ENCODE data around the gene WBP4. TPM values are rescaled to one million over a fixed set of nuclear protein-coding genes. Genes with fewer than 3 reads are reported as not detected.
A peak's percentile ranks its signal among the peaks of the same experiment; 100 is the strongest.

WBP4 gene, protein sequence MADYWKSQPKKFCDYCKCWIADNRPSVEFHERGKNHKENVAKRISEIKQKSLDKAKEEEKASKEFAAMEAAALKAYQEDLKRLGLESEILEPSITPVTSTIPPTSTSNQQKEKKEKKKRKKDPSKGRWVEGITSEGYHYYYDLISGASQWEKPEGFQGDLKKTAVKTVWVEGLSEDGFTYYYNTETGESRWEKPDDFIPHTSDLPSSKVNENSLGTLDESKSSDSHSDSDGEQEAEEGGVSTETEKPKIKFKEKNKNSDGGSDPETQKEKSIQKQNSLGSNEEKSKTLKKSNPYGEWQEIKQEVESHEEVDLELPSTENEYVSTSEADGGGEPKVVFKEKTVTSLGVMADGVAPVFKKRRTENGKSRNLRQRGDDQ
- polyA plus RNA-seq (2011; rRNA removed) (11.9 and 18.3 TPM in 2 replicates), polyA minus RNA-seq (2011; rRNA and poly(A)+ RNA removed) (2.9 and 4.6 TPM in 2 replicates)

DNA sequence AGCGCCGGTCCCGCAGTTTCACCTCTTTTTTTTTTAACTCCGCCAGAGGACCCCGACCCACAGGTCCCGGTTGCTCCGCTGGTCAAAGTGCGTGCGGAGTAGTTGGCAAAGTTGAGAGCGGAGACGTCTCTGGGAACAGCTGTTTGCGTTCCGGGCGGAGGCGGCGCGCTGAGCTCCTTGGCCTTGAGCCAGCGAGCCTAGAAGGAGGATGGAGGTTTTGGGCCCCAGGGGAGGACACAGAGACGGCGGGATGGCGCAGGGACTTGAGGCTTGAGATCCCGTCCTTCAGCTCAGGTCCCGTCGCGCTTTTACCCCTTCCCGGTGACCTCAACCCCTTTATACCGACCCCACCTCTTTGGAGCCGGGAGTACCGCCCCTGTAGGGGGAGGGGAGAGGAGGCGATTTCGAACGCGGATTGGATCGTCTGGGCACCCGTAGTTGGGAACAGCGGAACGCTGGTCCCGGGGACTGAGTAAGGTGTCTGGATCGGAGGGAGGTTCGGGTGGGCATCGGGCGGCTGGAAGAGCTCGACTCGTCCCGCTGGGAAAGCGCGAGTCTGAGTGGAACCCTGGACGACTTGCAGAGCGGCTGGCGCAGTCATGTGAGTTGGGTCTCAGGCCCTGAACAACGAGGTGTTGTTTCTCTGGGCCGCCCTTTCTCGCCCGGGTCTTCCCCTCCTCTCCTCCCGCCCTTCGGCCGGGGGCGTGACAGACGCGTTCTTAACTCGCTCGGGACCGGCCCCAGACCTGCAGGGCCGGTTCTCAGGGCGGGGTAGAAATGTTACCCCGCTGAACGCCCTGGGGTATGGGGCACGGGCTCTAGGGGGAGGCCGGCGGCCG is at the start of gene WBP4:
TSS of gene WBP4 (plus strand) at position 435 of the 839 bp plus-strand sequence. CDS start at position 600, 165 bp downstream.
- H3K4me3 ChIP-seq (ENCODE audit: low read depth, low read length), result peak within 1 kb of the TSS; percentile 91
- peak within 1 kb of the TSS; percentile 97 for H3K27ac ChIP-seq (ENCODE audit: low read depth, low read length)
- ChIA-PET POLR2A (interaction anchor here (0.6 to 1.7 kb wide), 9 partner anchors 68 to 723 kb away, joined by 3 to 5 read pairs (median 3); no protein-coding TSS in a partner anchor), CTCF (interaction anchor here (0.7 to 1.5 kb wide), 3 partner anchors 53 to 87 kb away, joined by 4 read pairs; no protein-coding TSS in a partner anchor)
- TF ChIP-seq, protein P1, sequence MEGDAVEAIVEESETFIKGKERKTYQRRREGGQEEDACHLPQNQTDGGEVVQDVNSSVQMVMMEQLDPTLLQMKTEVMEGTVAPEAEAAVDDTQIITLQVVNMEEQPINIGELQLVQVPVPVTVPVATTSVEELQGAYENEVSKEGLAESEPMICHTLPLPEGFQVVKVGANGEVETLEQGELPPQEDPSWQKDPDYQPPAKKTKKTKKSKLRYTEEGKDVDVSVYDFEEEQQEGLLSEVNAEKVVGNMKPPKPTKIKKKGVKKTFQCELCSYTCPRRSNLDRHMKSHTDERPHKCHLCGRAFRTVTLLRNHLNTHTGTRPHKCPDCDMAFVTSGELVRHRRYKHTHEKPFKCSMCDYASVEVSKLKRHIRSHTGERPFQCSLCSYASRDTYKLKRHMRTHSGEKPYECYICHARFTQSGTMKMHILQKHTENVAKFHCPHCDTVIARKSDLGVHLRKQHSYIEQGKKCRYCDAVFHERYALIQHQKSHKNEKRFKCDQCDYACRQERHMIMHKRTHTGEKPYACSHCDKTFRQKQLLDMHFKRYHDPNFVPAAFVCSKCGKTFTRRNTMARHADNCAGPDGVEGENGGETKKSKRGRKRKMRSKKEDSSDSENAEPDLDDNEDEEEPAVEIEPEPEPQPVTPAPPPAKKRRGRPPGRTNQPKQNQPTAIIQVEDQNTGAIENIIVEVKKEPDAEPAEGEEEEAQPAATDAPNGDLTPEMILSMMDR (IDR thresholded peaks at IDR 0.05; ENCODE audit: low read depth, low read length), result peak; percentile 26; the same call in 1 of the 2 replicates
- no peaks in the 10 kb centered on the region for H3K27me3 ChIP-seq (ENCODE audit: control insufficient read depth, insufficient read depth, low read length)
- peak; percentile 90 for DNase-seq (ENCODE audit: low read depth, low spot score)
- no peaks in the 10 kb centered on the region for H3K9me3 ChIP-seq (ENCODE audit: control insufficient read depth, insufficient read depth, low read length)

DNA sequence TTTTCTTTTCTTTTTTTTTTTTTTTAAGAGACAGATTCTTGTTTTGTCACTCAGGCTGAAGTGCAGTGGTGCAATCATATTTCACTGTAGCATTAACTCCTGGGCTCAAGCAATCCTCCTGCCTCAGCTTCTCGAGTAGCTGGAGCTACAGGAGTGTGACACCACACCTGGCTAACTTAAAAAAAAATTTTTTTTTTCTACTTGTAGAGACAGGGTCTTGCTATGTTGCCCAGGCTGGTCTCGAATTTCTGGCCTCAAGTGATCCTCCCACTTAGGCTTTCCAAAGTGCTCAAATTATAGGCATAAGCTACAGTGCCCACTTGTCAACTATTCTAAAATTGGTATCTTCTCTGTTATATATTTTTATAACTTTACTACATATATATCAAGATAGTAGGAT is 48.8 kb upstream of the WBP4 start:
- Histone ChIP-seq H3K27ac (ENCODE audit: low read depth, low read length) (no peak overlapping the region), H3K4me3 (ENCODE audit: low read depth, low read length) (no peak overlapping the region), H3K9me3 (ENCODE audit: control insufficient read depth, insufficient read depth, low read length) (no peaks in the 10 kb centered on the region), H3K27me3 (ENCODE audit: control insufficient read depth, insufficient read depth, low read length) (no peaks in the 10 kb centered on the region)
- CTCF ChIA-PET, result interaction anchor here (0.9 to 1.0 kb wide), 2 partner anchors 38 to 235 kb away, joined by 3 read pairs; no protein-coding TSS in a partner anchor
- TF ChIP-seq, protein P1 (IDR thresholded peaks at IDR 0.05; ENCODE audit: low read depth, low read length), result no peak
- DNase-seq (ENCODE audit: low read depth, low spot score), result no peak
- POLR2A ChIA-PET, result no interaction called here

DNA sequence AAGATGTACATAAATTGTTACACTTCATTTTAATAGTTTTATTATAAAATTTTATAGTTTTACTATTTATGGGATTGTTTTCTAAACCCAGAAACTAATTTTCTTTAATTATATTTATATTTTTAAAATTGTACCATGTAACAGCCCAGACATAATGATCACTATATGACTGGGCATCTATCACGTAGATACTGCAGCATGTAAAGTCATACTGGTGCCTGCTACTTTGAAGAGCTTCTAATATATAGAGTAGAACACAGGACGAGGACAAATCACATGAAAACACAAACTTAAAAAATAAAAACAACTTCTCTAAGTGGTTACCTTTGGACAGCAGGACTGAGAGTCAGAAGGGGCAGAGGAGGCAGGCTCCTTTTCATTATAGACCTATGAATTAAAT is 47.5 kb upstream of the WBP4 start:
- Histone ChIP-seq H3K9me3 (ENCODE audit: control insufficient read depth, insufficient read depth, low read length) (no peaks in the 10 kb centered on the region), H3K27me3 (ENCODE audit: control insufficient read depth, insufficient read depth, low read length) (no peaks in the 10 kb centered on the region), H3K4me3 (ENCODE audit: low read depth, low read length) (no peak overlapping the region), H3K27ac (ENCODE audit: low read depth, low read length) (no peak overlapping the region)
- CTCF ChIA-PET, result interaction anchor here (1.1 kb wide), 1 partner anchor 46 kb away, joined by 3 read pairs; no protein-coding TSS in a partner anchor
- POLR2A ChIA-PET, result no interaction called here
- no peak for DNase-seq (ENCODE audit: low read depth, low spot score)
- TF ChIP-seq, protein P1 (IDR thresholded peaks at IDR 0.05; ENCODE audit: low read depth, low read length), result no peak

DNA sequence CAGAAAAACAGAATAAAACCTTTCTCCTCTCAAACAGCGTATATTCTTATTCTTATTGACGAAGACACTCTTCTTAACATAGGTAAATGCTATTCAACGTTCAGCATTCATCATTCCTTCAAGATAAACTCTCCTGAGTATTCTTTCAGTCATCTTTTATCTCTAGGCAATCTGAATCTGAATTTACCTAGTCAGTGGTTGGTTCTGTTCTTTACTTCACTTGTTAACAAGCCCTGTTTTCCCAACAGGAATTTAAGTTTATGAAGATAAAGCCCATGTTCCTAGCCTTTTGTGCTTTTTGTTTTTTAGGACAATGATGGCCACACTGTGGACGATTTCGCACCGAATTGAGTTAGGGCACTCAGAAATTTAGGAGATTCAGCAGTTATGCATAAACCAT is 45.4 kb upstream of the WBP4 start:
- ChIA-PET POLR2A (no interaction called here), CTCF (no interaction called here)
- Histone ChIP-seq H3K9me3 (ENCODE audit: control insufficient read depth, insufficient read depth, low read length) (no peaks in the 10 kb centered on the region), H3K27me3 (ENCODE audit: control insufficient read depth, insufficient read depth, low read length) (no peaks in the 10 kb centered on the region), H3K27ac (ENCODE audit: low read depth, low read length) (no peak overlapping the region), H3K4me3 (ENCODE audit: low read depth, low read length) (no peak overlapping the region)
- no peak for DNase-seq (ENCODE audit: low read depth, low spot score)
- TF ChIP-seq, protein P1 (IDR thresholded peaks at IDR 0.05; ENCODE audit: low read depth, low read length), result no peak
